ENCODE measurements around the gene XIRP1.

Gene XIRP1

DNA sequence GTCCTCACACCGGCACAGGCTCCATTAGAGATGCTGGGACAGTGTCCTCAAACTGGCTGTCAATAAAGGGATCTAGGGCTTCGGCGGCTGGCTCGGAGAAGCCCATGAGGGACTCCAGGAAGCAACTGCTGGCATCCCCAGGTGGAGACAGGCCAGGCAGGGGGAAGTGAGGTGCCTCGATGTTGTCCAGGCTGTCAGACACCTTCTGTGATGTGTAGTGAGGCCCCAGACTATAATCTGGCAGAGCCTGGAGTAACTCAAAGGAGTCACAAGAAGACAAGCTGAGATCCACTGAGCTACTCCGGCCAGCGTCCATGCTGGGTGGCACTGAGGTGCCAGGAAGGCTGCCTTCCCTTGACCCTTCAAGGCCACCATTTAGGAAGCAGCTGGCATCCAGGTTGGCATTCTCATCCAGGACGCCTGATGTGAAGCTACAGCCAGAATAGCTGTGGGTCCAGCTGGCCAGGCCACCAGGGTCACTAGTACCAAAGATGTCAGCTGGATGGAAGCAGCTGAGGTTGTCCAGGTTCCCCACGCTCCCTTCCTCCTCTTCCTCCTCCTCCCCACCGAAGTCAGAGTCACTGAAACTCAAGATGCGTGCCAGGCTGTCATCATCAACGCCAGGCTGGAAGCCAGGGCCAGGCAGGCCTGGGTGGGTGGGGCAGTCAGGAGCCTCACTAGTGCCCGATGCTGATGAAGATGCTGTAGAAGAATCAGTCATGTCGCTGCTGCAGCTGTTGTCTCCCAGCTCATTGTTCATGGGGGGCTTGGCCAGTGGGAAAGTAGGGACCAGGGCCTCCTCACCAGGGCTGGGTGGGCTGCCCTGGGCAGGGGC, 49.1 kb downstream of the XIRP1 start:
- no peak for DNase-seq

DNA sequence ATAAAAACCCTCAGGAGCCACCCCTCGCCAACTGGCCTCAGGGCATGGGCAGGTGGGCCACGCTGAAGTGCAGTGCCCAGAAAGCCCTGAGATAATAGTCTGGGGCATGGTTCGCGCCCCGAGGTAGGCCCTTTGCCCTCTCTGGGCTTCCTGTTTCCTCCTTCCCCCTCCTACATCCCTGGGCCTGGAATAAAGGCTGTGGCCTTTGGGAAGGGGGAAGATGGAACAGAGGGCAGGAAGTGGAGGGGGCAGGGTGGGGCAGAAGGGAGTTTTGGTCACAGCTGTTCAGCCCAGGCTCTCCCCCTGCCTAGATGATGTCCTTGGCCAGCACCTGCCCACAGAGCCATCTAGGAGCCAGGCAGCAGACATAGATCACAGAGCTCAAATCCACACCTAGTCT, 50.3 kb downstream of the XIRP1 start:
- no peak for DNase-seq

DNA sequence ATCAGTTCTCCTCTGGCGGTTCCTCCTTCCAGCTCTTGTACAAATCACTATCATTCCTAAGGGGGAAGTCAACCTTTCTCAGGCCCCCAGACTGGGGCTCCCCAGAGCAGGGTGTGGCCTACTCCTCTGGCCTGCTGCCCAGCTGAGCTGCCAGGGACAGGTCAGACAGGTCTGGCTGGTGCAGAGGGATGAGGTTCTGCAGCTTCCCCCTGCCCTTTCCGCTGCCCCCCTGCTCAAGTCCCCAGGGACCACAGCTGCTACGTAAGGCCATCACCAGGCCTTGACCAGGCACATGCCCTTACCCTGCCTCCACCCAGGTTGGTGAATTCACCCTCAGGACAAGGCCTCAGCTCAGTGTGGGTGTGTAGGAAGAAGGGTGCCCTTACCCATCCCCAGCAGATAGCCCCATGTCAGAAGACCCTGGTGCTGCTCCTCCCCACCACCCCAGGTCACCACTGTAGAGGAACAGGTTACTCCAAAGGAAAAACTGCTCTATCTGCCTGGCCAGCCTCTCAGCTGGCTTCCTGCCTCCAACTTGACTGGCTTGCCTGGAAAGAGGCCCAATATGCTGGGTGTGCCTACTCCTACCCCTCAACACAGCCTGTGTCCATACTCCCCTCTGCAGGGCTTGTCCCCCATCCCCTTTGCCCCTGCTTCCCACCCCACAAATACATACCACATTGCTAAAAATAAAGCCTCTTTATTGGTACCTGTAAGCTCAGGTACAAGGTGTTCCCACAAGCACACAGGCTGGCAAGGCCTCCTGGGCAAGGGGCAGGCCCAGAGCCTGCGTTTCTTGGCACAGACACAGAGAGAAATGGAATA, 51.0 kb downstream of the XIRP1 start:
- no peak for DNase-seq

DNA sequence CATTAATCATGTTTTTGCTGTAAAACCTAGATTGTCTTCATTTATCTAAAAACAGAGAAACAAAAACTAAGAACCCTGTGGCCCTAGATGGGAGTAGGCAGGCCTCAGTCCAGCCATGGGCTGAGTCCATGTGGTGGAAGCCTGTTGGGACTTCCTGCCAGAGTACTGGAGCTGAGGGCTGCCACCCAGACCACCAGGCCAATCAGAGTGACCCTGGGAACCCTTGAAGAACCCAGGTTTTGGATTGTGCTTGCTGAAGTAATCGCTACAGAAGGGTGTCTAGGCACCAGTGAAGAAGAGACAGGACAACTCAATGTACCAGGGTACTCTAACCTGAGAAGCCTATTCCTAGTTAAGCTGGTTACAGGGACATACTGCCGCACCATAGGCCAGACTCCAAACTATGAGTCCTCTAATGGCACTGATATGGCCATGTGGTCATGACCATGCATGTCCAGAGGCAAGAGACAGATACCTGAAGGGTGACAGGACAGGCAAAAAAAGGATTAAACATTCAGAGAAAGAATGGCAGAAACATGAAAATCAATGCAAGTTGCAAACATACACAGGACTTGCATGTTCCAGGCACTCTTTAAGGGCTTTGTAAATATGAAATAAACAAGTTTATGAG, 51.9 kb downstream of the XIRP1 start:
- no peak for DNase-seq

DNA sequence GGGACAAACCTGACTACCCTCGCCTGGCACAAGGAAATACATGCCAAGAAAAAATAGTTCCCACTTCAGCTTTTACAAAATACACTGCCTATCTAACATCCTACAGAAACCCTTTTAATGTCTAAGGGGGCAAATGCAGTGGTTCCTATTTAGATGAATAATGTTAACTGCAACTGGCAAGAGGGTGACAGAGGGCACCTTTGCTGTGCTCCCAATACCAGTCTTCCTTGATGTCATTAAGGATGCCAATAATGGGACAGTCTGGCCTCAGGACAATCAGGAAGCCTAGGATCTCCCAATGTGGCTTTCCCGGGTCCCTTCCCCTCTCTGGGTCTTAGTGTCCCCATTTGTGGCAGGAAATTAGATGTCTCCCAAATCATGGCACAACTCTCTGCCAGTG, 53.0 kb downstream of the XIRP1 start:
- DNase-seq, result no peak

DNA sequence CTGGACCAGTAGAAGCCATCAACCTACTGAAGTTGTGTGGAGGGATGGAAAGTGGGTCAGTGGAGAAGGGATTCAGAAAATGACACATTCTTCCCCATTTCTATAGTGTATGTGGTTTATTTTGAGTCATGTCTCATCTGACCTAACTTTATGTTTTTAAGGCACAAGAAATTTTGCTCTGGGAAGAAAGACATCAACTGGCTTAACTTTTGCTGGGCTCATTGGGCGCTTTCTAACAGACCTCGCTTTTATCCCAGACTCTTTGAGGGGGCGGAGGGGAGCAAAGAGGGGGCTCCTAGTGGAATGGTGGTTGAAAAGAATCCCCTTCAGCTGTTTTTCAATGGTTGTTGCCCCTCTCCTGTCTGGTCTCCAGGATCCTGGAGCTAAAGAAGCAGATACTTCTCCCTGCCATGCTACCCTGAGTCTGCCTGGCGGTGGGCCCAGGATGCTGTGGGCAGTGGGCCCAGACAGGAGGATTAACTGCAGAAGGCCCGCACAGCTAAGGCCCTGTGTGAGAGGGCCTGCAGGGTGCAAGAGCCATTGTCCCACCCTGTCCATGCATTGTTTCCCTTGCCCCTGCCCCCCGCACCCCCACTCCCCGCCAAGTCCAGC, 53.5 kb downstream of the XIRP1 start:
- no peak for DNase-seq

DNA sequence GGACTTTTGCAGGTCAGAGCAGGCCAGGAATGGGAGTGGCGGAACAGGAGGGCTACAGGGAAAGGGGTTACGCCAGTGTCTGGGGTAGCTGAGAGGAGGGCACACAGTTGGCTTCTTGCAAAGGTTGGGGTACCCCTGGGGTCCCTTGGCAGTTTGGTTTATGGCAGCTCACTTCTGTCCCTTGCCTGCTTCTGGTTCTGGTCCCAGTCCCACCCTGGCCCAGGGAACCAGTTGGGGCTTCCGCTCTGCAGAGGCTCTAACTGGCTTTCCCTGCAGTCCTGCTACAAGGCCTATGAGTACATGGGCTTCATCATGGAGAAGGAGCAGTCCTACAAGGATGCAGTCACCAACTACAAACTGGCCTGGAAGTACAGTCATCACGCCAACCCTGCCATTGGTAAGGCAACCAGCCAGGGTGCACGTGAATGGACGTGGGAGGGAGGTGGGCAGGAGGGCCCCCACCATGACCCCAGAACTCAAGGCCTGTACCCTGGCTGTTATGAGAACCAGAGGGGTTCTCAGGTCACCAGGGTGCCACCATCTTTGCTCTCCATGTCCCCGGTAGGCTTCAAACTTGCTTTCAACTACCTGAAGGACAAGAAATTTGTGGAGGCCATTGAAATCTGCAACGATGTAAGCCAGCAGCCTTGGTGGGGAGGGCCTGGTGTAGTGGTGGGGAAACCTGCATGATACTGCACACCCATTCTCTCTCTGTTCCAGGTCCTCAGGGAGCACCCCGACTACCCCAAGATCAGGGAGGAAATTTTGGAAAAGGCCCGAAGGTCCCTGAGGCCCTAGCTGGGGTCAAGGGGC, 54.2 kb downstream of the XIRP1 start:
- no peak for DNase-seq

DNA sequence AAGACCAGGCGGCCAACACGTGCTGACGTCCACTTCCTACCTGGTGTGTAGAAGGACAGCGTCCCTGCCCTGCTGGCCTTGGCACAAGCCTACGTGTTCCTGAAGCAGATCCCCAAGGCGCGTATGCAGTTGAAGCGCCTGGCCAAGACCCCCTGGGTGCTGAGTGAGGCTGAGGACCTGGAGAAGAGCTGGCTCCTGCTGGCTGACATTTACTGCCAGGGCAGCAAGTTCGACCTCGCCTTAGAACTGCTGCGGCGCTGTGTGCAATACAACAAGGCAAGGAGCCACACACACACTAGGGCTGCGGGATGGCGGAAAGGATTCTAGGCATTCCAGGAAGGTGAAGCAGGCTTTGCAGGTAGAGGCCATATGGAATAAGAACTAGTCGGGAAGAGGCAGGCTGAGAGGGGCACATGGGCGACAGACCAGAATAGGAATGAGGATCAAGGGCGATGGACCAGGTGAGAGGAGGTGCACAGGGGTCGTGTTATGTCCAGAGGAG, 54.9 kb downstream of the XIRP1 start:
- DNase-seq, result no peak

DNA sequence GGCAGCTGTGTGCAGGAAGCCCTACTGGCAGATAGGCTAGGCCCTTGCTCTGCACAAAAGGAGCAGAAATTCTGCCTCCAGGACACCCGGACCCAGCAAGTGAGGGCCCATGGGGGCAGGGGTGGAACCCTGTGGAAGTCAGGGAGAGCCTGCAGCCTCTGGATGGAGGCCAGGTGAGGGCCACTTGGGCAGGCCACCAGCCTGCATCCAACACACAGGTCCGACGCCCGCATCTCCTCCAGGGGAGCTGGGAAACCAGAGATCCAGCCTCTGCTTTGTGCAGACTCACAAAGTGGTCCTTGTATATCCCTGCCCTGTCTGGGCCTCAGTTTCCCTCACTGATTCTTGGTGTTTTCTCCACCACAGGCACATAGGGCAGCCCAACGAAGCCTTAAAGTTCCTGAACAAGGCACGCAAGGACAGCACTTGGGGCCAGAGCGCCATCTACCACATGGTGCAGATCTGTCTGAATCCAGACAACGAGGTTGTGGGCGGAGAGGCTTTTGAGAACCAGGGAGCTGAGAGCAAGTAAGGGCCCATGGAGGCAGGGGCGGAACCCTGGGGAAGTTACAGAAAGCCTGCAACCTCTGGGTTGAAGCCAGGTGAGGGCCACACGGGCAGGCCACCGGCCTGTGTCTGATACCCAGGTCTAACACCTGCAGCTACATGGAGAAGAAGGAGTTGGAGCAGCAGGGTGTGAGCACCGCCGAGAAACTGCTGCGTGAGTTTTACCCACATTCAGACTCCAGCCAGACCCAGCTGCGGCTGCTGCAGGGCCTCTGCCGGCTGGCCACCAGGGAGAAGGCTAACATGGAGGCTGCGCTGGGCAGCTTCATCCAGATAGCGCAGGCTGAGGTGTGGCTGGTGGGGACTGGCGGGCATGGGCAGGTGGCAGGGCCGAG, 55.6 kb downstream of the XIRP1 start:
- no peak for DNase-seq

DNA sequence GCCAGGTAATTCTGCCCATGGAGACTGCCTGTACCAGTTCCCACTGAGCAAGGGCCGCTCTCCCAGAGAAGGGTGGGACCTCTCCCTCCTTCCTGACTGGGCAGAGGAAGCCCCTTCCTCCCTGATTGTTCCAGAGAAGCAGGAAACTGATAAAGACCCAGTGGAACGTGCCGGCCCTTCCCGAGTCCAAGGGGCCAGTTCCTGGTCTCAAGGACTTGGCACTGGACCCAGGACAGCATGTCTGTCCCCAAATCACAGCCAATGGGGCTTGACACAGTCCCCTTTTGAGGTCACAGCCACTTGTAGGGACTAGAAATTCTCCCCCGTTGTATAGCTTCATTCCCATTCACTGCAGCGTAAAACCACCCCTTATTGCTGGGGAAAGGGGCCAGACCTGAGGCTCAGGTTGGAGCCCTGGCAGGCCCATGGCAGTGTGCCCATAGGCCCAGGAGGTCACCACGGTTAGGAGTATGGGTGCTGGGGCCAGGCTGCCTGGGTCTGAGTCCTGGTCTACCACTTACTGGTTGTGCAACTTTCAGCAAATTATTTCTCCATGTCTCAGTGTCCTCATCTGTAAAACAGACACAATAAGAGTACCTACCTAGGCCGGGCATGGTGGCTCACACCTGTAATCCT, 57.1 kb downstream of the XIRP1 start:
- no peak for DNase-seq

DNA sequence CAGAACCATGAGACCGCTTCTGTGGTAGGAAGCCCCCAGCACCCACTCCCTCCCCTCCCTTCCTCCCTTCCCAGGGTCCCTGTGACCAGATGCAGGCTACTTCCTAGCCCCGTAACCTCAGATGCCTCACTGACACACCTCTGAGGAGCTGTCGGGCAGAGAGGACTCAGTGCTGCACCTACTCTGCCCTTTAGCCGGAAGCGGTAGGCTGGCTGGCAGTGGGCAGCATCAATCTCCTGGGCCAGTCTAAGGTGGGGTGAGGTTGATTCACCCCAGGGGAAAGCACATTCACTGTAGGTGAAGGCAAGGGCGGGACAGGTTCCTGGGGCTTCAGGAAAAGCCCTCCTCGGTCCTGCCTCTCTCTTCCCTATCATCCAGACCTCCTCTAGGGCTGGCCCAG, 58.1 kb downstream of the XIRP1 start:
- DNase-seq, result no peak

DNA sequence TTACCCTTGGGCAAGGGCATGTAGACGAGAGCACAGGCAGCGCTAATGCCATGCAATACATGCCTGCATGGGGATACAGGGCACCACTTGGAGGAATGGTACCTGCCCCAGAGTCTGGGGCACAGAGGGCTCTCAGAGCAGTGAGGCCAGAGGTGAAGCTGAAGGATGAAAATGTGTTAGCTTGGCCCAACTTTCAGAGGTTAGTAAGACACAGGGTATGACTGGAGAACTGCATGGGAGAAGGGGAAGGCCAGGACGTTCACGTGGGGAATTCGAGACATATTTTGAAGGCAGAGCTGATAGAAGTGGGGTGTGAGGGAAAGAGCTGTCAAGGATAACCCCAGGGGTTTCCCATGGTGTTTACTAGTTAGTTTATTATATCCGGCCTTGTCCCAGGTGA, 58.6 kb downstream of the XIRP1 start:
- no peak for DNase-seq
